ENCODE measurements around the gene HOXB1.

The HOXB1 gene

DNA sequence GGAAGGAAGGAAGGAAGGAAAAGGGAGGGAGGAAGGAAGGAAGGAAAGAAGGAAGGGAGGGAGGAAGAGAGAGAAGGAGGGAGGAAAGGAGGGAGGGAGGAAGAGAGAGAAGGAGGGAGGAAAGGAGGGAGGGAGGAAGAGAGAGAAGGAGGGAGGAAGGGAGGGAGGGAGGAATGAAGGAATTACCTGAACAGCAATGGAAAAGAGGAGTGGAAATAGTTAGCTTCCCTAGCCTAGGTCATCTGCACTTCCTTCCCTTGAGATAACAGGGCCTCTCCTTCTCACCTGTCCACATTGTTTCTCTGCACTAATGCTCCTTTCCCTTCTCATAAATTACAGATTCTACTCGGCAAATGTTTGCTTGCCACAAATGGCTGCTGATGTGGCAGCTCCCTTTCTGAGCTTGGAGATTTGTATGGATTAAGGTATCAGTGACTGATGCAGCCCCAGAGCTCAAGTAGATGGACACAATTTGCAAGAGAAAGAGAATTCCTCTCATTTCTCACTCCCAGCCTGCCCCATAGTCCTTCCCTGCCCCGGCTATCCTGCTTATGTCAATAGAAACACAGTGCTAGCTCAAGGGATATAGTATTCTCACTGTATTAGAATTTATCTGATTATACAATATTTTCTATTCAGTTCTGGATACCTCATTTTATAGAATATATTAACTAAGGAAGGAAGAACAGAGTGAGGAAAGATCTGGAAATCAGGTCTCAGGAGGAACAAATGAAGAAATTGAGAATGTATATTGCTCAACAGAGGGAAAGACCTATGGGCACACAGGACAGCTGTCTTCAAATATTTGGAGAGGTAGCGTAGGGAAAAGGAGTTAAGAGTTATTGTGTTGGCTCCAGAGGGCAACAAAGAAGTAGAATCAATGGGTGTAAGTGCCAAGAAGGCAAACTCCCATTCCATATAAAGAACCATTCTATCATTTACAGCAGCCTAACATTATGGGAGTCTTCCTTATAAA, 14.6 kb downstream of the HOXB1 start:
- no peak overlapping the region for H3K27ac ChIP-seq
- TF ChIP-seq CTCF (IDR thresholded peaks at IDR 0.05; ENCODE audit: low read depth, low read length) = no peak
- no peaks in the 10 kb centered on the region for H3K36me3 ChIP-seq
- peaks cover 97% of the 10 kb centered on the region for H3K27me3 ChIP-seq (ENCODE audit: insufficient read depth, low read depth, severe bottlenecking)
- H3K4me3 ChIP-seq (ENCODE audit: low read depth, low read length) = no peak overlapping the region
- peaks cover 16% of the 10 kb centered on the region for H3K9me3 ChIP-seq (ENCODE audit: severe bottlenecking)
- DNase-seq = no peak

- TF ChIP-seq CTCF (IDR thresholded peaks at IDR 0.05; ENCODE audit: low read depth, low read length) = no peak
- H3K36me3 ChIP-seq = no peaks in the 10 kb centered on the region
- no peak overlapping the region for H3K27ac ChIP-seq
- H3K4me3 ChIP-seq (ENCODE audit: low read depth, low read length) = no peak overlapping the region
- no peak for DNase-seq
- H3K9me3 ChIP-seq (ENCODE audit: severe bottlenecking) = peaks cover 23% of the 10 kb centered on the region
- peaks cover 98% of the 10 kb centered on the region for H3K27me3 ChIP-seq (ENCODE audit: insufficient read depth, low read depth, severe bottlenecking)
Observed at GRCh38 chr17:48514477-48514876, 16.3 kb downstream of the HOXB1 start.

DNA sequence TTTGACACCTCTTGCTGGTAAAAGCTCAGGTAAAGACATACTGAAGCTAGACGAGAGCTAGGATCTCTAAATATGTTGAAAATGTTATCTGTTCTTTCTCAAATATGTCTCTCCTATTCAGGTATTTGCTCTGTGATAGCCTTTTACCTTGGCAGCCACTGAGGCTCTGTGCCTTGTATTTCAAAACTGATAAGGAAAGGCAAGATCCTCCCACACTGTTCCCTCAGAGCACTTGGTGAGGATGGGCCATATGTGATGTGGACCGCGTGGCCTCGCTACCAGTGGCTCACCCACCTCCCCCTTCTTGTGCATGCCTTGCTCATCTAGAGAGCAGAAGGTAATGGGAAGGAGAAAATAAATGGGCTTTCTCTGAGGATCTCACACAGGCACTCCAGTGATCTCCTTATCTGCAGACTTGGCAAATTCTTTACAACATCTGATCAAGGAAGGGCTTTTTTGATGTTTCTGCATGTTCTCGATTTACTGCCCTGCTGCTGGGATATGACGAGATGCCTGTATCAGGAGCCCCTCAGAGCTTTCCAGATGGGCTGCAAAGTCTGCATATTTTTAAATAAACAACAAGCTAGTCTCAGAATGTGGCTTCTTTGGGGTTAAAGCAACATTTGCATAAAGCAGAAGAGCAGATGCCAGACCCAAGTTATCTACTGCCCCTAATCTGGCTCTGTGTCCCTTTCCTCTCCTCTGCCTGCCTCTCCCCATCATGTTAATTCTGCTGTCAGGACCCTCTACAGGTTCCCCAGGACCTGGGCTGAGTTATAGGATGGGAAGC, 16.9 kb downstream of the HOXB1 start:
- DNase-seq = no peak
- Histone ChIP-seq H3K27me3 (ENCODE audit: insufficient read depth, low read depth, severe bottlenecking) (peaks cover 98% of the 10 kb centered on the region), H3K36me3 (no peaks in the 10 kb centered on the region), H3K9me3 (ENCODE audit: severe bottlenecking) (peaks cover 23% of the 10 kb centered on the region), H3K4me3 (ENCODE audit: low read depth, low read length) (no peak overlapping the region), H3K27ac (no peak overlapping the region)
- no peak for TF ChIP-seq CTCF (IDR thresholded peaks at IDR 0.05; ENCODE audit: low read depth, low read length)

DNA sequence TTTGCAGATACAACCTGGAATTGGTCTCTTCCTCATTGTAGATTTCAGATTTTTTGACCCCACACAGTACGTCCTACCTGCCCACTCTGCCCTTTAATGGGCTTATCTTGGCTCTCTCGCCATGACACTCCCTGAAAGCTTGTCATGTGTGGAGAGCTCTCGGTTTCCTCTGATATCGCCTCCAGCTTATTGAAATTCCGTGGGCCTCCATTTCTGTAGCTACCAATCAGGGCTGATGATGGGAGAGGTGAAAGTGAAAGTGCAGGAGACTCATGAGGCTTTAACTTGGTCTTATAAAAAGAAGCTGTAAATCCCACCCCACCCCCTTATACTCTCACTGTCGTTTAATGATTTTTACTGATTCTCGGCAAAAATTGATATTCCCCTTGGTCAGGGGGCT, 17.7 kb downstream of the HOXB1 start:
- Histone ChIP-seq H3K27me3 (ENCODE audit: insufficient read depth, low read depth, severe bottlenecking) (peaks cover 98% of the 10 kb centered on the region), H3K4me3 (ENCODE audit: low read depth, low read length) (no peak overlapping the region), H3K36me3 (no peaks in the 10 kb centered on the region), H3K27ac (no peak overlapping the region), H3K9me3 (ENCODE audit: severe bottlenecking) (peaks cover 21% of the 10 kb centered on the region)
- no peak for DNase-seq
- TF ChIP-seq CTCF (IDR thresholded peaks at IDR 0.05; ENCODE audit: low read depth, low read length) = no peak

GRCh38 chr17:48510761-48511604, 19.8 kb downstream of the HOXB1 start:
- H3K27ac ChIP-seq = no peak overlapping the region
- no peak for DNase-seq
- no peak overlapping the region for H3K4me3 ChIP-seq (ENCODE audit: low read depth, low read length)
- H3K36me3 ChIP-seq = no peaks in the 10 kb centered on the region
- peaks cover 96% of the 10 kb centered on the region for H3K27me3 ChIP-seq (ENCODE audit: insufficient read depth, low read depth, severe bottlenecking)
- peaks cover 15% of the 10 kb centered on the region for H3K9me3 ChIP-seq (ENCODE audit: severe bottlenecking)
- no peak for TF ChIP-seq CTCF (IDR thresholded peaks at IDR 0.05; ENCODE audit: low read depth, low read length)
